Fibroblast of skin of right biceps (primary cell): Measurements from ENCODE around the gene C16orf96.
A peak's percentile ranks its signal among the peaks of the same experiment; 100 is the strongest.

Experiments
- DNase-seq: peaks from one replicate; pipeline ENCODE4 v3.0.0-alpha.2; 2013

Gene C16orf96

GRCh38 chr16:4603624-4604170 is 47.6 kb downstream of the C16orf96 start:
- DNase-seq = no peak

GRCh38 chr16:4604401-4604800 is 48.3 kb downstream of the C16orf96 start:
- DNase-seq = no peak

GRCh38 chr16:4606354-4606753 is 50.2 kb downstream of the C16orf96 start:
- no peak for DNase-seq

- no peak for DNase-seq
Measured at GRCh38 chr16:4607841-4608703, 51.9 kb downstream of the C16orf96 start.

GRCh38 chr16:4608704-4608980 is 52.5 kb downstream of the C16orf96 start:
- DNase-seq = no peak

- DNase-seq = no peak
Measured at GRCh38 chr16:4609200-4610010, 53.3 kb downstream of the C16orf96 start.

GRCh38 chr16:4610011-4611005 is 54.2 kb downstream of the C16orf96 start:
- no peak for DNase-seq

- peak; percentile 13 for DNase-seq
Measured at GRCh38 chr16:4611337-4612021, 55.3 kb downstream of the C16orf96 start.

GRCh38 chr16:4612474-4612931 is 56.4 kb downstream of the C16orf96 start:
- DNase-seq = no peak

- no peak for DNase-seq
Measured at GRCh38 chr16:4612977-4613635, 57.0 kb downstream of the C16orf96 start.

- peak; percentile 42 for DNase-seq
Measured at GRCh38 chr16:4613636-4614570, 57.8 kb downstream of the C16orf96 start.

GRCh38 chr16:4614571-4615383 is 58.6 kb downstream of the C16orf96 start, which contains the start of gene UBALD1:
TSS of gene UBALD1 (minus strand) at chr16:4614888. CDS start at chr16:4614797, 91 bp downstream.
- peak; percentile 92 for DNase-seq

- DNase-seq = no peak
Measured at GRCh38 chr16:4615384-4616046, 59.4 kb downstream of the C16orf96 start.

GRCh38 chr16:4616047-4616811 is 60.1 kb downstream of the C16orf96 start:
- peak; percentile 100 for DNase-seq

- DNase-seq = no peak
Measured at GRCh38 chr16:4617880-4618279, 61.7 kb downstream of the C16orf96 start.

- no peak for DNase-seq
Measured at GRCh38 chr16:4618645-4619418, 62.7 kb downstream of the C16orf96 start.

GRCh38 chr16:4623593-4623992 is 67.5 kb downstream of the C16orf96 start:
- no peak for DNase-seq
